HG02678 (cell line): Measurements from ENCODE around the gene PDCD2L.
"Not testable (repeated sequence)": the region's sequence is repeated elsewhere in the genome, so short reads cannot be mapped to it uniquely, and the experiment has no call there.

Experiments
- ATAC-seq: cut with Tn5 transposase; IDR thresholded peaks from one replicate; pipeline ENCODE4 v1.9.1; 2021; ENCODE audit warnings: mild to moderate bottlenecking, moderate library complexity; ENCODE audit not compliant: unreplicated experiment

The PDCD2L gene

DNA sequence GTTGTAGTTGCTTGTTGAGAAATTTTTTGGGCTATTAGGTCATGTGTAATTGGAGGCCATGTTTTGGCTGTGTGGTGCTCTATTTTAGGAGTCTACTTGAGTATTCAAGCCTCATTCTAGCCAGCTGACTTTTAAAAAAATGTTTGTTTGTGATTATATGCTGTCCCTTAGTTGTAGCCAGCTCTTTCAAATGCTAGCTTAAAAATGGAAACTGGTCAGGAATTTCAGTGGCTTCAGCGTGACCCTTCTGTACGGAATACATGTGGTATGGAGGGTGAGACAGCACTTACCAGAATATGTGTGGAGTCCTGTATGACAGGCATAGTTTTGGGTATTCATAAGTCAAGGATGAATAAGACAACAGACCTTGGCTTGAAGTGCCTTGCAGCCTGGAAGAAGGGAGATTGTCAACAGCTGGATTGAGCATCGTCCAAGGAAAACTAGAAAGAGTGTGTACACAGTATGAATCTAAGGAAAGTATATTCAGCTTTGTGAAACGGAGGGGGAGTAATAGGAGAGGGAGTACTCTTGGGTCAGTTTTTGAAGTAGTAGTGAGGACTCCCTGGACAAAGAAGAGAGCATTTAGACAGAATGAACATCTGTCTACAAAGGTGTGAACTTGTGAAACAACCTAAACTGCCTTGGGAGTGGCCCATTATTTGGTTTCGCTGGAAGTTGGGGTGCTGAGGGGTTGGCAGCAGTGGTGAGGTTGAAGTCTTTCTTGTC, 57.3 kb downstream of the PDCD2L start:
- no peak for ATAC-seq

DNA sequence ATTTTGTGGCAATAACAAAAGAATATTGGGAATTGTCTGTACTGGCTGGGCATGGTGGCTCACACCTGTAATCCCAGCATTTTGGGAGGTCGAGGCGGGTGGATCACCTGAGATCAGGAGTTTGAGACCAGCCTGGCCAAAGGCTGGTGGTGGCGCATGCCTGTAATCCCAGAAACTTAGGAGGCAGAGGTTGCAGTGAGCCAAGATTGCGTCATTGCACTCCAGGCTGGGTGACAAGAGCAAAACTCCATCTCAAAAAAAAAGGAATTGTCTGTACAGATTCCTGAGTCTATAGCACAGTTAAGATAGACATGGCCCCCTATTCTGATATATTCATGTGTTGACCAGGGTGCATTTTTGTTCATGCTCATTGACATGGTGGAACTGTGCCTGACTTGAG, 60.6 kb downstream of the PDCD2L start:
- ATAC-seq: not testable (repeated sequence)

DNA sequence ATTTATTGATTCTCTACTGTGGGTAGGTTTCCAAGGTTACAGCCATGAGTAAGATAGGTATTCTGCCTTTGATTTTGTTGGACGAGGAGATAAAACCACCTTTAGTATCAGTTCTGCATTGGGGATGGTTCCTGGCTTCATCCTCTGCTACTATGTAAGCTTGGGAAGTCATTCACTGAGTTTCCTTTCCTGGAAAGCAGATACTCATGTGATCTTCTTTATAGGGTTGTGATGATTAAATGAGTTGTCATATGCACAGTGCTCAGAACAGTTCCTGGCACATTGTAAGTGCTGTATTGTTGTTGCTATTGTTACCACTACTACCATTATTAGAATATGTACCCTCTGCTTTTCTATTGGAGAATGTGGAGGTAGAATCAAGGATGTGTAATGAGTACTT, 64.2 kb downstream of the PDCD2L start:
- no peak for ATAC-seq

DNA sequence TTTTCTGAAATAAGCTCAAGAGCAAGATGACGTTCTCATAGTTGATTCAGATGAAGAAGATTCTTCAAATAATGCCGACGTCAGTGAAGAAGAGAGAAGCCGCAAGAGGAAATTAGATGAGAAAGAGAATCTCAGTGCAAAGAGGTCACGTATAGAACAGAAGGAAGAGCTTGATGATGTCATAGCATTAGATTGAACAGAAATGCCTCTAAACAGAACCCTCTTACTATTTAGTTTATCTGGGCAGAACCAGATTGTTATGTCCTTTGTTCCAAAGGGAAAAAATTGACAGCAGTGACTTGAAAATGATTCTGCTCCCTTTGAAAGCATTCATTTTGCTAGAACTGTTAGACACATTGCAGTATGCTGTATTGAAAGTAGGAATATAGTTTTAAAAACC, 64.8 kb downstream of the PDCD2L start:
- not testable (repeated sequence) for ATAC-seq

DNA sequence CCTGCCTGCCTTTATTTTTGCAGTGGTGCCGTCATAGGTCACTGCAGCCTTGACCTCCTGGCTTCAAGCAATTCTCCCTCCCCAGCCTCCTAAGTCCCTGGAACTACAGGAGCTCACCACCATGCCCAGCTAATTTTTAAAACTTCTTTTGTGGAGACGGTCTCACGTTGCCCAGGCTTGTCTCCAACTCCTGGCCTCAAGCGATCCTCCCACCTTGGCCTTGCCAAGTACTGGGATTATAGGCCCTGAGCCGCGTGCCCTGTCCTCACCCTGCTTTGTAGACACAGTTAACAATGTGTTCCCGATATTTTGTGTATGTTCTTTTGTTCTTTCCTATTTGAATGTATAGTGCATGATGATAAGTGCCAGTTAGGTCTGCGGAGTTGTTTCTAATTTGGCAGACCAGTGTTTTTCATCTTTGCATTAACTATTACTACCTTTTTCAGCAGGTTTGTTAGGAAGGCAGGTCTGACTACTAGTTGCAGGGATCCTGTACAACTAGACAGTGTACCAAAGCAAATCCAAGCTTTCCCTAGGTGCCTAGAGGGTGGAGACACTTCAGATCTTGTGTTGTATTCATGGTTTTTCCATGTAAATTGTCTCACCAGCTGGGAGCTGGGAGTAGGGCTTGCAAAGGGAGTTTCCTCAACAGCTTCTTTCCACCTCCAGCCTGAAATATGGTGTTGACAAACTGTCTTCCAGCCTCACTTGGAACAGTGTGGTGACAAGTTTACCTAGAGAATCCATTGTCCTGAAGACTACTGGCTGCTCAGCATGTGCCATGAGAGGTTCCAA, 67.9 kb downstream of the PDCD2L start:
- ATAC-seq: no peak

DNA sequence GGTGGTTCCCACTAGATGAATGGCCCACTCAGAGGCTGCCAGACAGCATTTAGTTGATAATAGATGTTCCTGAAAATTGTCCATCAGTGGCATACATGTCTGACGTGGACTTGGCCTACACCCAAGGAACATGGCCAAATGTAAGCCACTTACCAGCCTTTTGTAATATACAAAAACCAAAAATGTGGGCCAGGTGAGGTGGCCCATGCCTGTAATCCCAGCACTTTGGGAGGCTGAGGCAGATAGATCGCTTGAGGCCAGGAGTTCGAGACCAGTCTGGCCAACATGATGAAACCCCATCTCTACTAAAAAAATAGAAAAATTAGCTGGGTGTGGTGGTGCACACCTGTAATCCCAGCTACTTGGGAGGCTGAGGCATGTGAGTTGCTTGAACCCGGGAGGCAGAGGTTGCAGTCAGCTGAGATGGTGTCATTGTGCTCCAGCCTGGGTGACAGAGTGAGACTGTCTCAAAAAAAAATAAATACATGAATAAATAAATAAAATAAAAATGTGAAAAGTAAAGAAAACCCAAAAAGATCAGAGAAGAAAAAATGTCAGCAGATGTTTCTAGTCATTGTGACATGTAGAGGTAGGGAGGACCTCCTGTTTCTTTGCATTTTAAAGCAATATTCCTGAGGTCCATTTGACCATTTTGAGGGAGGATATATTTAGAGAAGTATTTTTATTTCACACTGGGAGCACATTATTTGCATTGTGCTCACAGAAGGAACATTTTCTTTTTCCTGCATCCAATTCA, 70.2 kb downstream of the PDCD2L start:
- ATAC-seq: no peak

DNA sequence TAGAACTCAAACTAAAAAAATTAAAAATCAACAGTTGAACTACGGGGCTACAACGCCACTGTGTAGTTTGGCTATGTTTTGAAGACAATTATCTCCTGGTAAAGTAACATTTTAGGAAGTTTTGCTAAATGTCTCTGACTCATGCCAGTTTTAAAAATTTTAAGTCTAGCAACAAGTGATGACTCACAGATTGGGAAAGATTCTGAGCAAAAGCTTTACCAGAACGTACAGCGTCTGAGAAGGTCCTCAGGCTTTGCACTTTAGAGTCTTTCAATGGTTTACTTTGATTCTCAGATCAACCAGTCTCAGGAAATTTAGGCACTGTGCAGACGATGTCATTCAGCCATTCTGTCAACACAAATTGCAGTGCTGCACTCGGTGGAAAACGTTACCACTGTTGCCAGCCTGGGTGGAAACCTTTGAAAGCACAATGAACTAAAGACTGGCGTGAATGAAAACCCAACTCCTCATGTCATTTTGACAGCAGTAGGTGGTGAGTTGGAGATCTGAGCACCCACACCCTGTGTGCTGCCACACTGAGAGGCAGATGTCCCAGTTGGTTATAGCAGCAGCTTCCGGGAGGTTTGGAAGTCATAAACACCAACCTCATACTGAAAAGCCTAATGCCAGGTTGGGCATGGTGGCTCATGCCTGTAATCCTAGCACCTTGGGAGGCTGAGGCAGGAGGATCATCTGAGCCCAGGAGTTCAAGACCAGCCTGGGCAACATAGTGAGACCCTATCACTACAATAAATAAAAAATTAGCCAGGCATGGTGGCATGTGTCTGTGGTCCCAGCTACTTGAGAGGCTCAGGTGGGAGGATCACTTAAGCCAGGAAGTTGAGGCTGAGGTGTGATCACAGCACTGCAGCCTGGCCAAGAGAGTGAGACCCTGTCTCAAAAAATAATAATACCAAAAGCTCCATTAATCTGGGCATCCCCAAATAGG, 71.1 kb downstream of the PDCD2L start:
- ATAC-seq: no peak
